ENCODE data around the gene ABL2. TPM values are rescaled to one million over a fixed set of nuclear protein-coding genes. Genes with fewer than 3 reads are reported as not detected.

The ABL2 gene
- total and polyA plus RNA-seq, 2 donors (not counting 3 experiments of a cell fraction or from before 2014, with no cell fraction given), result 41.8 to 158 TPM

GRCh38 chr1:179143322-179143721 lies 86.2 kb downstream of the ABL2 start:
- intact Hi-C loops (cut with micrococcal nuclease), result loop anchor here (1.0 to 5.0 kb wide), 5 partner anchors 21 to 224 kb away; partner anchors contain the start of genes AXDND1 and SOAT1
- Histone ChIP-seq H3K36me3 (ENCODE audit: control insufficient read depth in 2 of 2, extremely low read depth in 1 of 2, insufficient read depth in 2 of 2, low read length in 2 of 2) (peaks cover 5 to 16% of the 10 kb centered on the region in 2 experiments), H3K9me3 (replicated peaks; ENCODE audit: control insufficient read depth, insufficient read depth, low read length) (no peaks in the 10 kb centered on the region), H3K79me2 (ENCODE audit: control insufficient read depth, insufficient read depth, low read length) (peaks cover 55% of the 10 kb centered on the region), H3K4me2 (ENCODE audit: insufficient read depth, low read length) (peak overlapping the region; percentile 95), H4K20me1 (replicated peaks; ENCODE audit: control insufficient read depth, extremely low read depth, insufficient read depth, low read length) (no peaks in the 10 kb centered on the region), H2AFZ (ENCODE audit: low read depth, low read length) (no peak overlapping the region), H3K9ac (replicated peaks; ENCODE audit: extremely low read depth, insufficient read depth, low read length) (peak overlapping the region; percentile 99), H3K9me1 (replicated peaks; ENCODE audit: control insufficient read depth, extremely low read depth, insufficient read depth, low read length) (no peaks in the 10 kb centered on the region), H3K27ac (ENCODE audit: insufficient read depth, low read depth, low read length) (peak overlapping the region; percentile 95), H3K4me3 (replicated peaks in 1 of 3; ENCODE audit: insufficient read depth in 1 of 3, low read depth in 1 of 3, low read length in 3 of 3) (peak overlapping the region in 1 of 3 experiments; percentile 99), H3K27me3 (ENCODE audit: control insufficient read depth in 2 of 2, insufficient read depth in 2 of 2, low read length in 2 of 2) (no peaks in the 10 kb centered on the region), H3K4me1 (ENCODE audit: control insufficient read depth, extremely low read depth, insufficient read depth, low read length) (peaks cover 46% of the 10 kb centered on the region)
- CTCF ChIA-PET, result interaction anchor here (0.6 to 1.2 kb wide), 3 partner anchors 16 to 50 kb away, joined by 3 to 4 read pairs (median 3); no protein-coding TSS in a partner anchor
- POLR2A ChIA-PET, result interaction anchor here (0.9 kb wide), 1 partner anchor 12 kb away, joined by 5 read pairs; no protein-coding TSS in a partner anchor
- BruUV-seq (replicated peaks), result TSS peak; percentile 33
- FAIRE-seq (peak; percentile 62), DNase-seq (ENCODE audit: low read depth, low spot score) (no peak)
- dilution Hi-C loops (cut with MboI; ENCODE audit: extremely low pct_ligation_motif_present, low sequenced_read_pairs), result no loop called here
- TF ChIP-seq POLR2AphosphoS5 (IDR thresholded peaks at IDR 0.05; ENCODE audit: insufficient read depth, low read depth, low read length), result no peak
- TF ChIP-seq FOS (IDR thresholded peaks at IDR 0.05; ENCODE audit: borderline replicate concordance, insufficient read depth, low read length), result peak; percentile 41

- DNase-seq (ENCODE audit: low read depth, low spot score) (peak; percentile 97), FAIRE-seq (peak; percentile 81)
- intact Hi-C loops (cut with micrococcal nuclease) (loop anchor here (1.0 to 5.0 kb wide), 5 partner anchors 22 to 224 kb away; partner anchors contain the start of genes AXDND1 and SOAT1), dilution Hi-C loops (cut with MboI; ENCODE audit: extremely low pct_ligation_motif_present, low sequenced_read_pairs) (no loop called here)
- Histone ChIP-seq H3K4me2 (ENCODE audit: insufficient read depth, low read length) (peak overlapping the region; percentile 95), H3K79me2 (ENCODE audit: control insufficient read depth, insufficient read depth, low read length) (peaks cover 57% of the 10 kb centered on the region), H2AFZ (ENCODE audit: low read depth, low read length) (no peak overlapping the region), H3K9me1 (replicated peaks; ENCODE audit: control insufficient read depth, extremely low read depth, insufficient read depth, low read length) (no peaks in the 10 kb centered on the region), H3K4me3 (replicated peaks in 1 of 3; ENCODE audit: insufficient read depth in 1 of 3, low read depth in 1 of 3, low read length in 3 of 3) (peak overlapping the region; percentile 83 to 99 (median 87)), H4K20me1 (replicated peaks; ENCODE audit: control insufficient read depth, extremely low read depth, insufficient read depth, low read length) (no peaks in the 10 kb centered on the region), H3K27ac (ENCODE audit: insufficient read depth, low read depth, low read length) (peak overlapping the region; percentile 95), H3K4me1 (ENCODE audit: control insufficient read depth, extremely low read depth, insufficient read depth, low read length) (peaks cover 49% of the 10 kb centered on the region), H3K36me3 (ENCODE audit: control insufficient read depth in 2 of 2, extremely low read depth in 1 of 2, insufficient read depth in 2 of 2, low read length in 2 of 2) (peaks cover 5 to 16% of the 10 kb centered on the region in 2 experiments), H3K27me3 (ENCODE audit: control insufficient read depth in 2 of 2, insufficient read depth in 2 of 2, low read length in 2 of 2) (no peaks in the 10 kb centered on the region), H3K9me3 (replicated peaks; ENCODE audit: control insufficient read depth, insufficient read depth, low read length) (no peaks in the 10 kb centered on the region), H3K9ac (replicated peaks; ENCODE audit: extremely low read depth, insufficient read depth, low read length) (peak overlapping the region; percentile 99)
- no TSS peak for BruUV-seq (replicated peaks)
- CTCF ChIA-PET, result interaction anchor here (0.9 to 2.4 kb wide), 5 partner anchors 17 to 51 kb away, joined by 3 to 10 read pairs (median 4); no protein-coding TSS in a partner anchor
- TF ChIP-seq EZH2 (IDR thresholded peaks at IDR 0.05; ENCODE audit: borderline replicate concordance, low read depth, low read length, severe bottlenecking) (no peak), POLR2AphosphoS5 (IDR thresholded peaks at IDR 0.05; ENCODE audit: insufficient read depth, low read depth, low read length) (peak; percentile 96), POLR2A (IDR thresholded peaks at IDR 0.05; ENCODE audit: low read depth, low read length) (peak; percentile 99), JUN (IDR thresholded peaks at IDR 0.05; ENCODE audit: borderline replicate concordance, insufficient read depth, insufficient read length, low read depth) (peak; percentile 65), MAX (IDR thresholded peaks at IDR 0.05; ENCODE audit: insufficient read depth, insufficient read length) (peak; percentile 44), GATA2 (IDR thresholded peaks at IDR 0.05; ENCODE audit: insufficient read depth, insufficient read length, low read depth, low read length) (no peak), MYC (IDR thresholded peaks at IDR 0.05; ENCODE audit: low read depth, low read length) (no peak), FOS (IDR thresholded peaks at IDR 0.05; ENCODE audit: borderline replicate concordance, insufficient read depth, low read length) (peak; percentile 66)
- TF ChIP-seq, protein P1, sequence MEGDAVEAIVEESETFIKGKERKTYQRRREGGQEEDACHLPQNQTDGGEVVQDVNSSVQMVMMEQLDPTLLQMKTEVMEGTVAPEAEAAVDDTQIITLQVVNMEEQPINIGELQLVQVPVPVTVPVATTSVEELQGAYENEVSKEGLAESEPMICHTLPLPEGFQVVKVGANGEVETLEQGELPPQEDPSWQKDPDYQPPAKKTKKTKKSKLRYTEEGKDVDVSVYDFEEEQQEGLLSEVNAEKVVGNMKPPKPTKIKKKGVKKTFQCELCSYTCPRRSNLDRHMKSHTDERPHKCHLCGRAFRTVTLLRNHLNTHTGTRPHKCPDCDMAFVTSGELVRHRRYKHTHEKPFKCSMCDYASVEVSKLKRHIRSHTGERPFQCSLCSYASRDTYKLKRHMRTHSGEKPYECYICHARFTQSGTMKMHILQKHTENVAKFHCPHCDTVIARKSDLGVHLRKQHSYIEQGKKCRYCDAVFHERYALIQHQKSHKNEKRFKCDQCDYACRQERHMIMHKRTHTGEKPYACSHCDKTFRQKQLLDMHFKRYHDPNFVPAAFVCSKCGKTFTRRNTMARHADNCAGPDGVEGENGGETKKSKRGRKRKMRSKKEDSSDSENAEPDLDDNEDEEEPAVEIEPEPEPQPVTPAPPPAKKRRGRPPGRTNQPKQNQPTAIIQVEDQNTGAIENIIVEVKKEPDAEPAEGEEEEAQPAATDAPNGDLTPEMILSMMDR (IDR thresholded peaks at IDR 0.05; ENCODE audit: extremely low read depth in 1 of 2, insufficient read depth in 1 of 2, low read depth in 1 of 2, low read length in 2 of 2), result no peak
- POLR2A ChIA-PET, result interaction anchor here (0.6 to 0.9 kb wide), 2 partner anchors 13 to 72 kb away, joined by 3 to 5 read pairs; no protein-coding TSS in a partner anchor
Measured at GRCh38 chr1:179142889-179143299, 86.6 kb downstream of the ABL2 start.

All from endothelial cell of umbilical vein (primary cell).